Kidney (tissue), 14 donors: ENCODE measurements around the gene C4orf36. TPM values are rescaled to one million over a fixed set of nuclear protein-coding genes. Genes with fewer than 3 reads are reported as not detected.

Source experiments
- DNase-seq, 5 donors: peaks; one replicate each; pipeline ENCODE4 v3.0.0-alpha.2; 2013 to 2020
- FAIRE-seq: peaks from 2 replicates; lab custom pipeline; 2012; peaks lifted over from hg19 to GRCh38; lab: Jason Lieb, UNC
- H3K27ac ChIP-seq, 2 donors: one replicate each; pipeline ENCODE4 v1.7.0; 2013; ENCODE audit warnings: low read depth in 2 of 2, low read length in 2 of 2, inconsistent platforms in 1 of 2
- H3K27me3 ChIP-seq: one replicate; pipeline ENCODE4 v1.7.1; 2013; ENCODE audit warnings: low read length, inconsistent platforms; ENCODE audit not compliant: control insufficient read depth, insufficient read depth
- H3K36me3 ChIP-seq, 3 donors: one replicate each; pipeline versions ENCODE4 v1.7.0 to v1.7.1; 2013; ENCODE audit warnings: low read length in 3 of 3, control low read depth in 1 of 3, inconsistent platforms in 1 of 3; ENCODE audit not compliant: insufficient read depth in 3 of 3, control insufficient read depth in 2 of 3
- H3K4me1 ChIP-seq, 3 donors: one replicate each; pipeline versions ENCODE4 v1.7.0 to v1.7.1; 2013; ENCODE audit warnings: low read length in 3 of 3, inconsistent platforms in 1 of 3, low read depth in 1 of 3; ENCODE audit not compliant: control insufficient read depth in 2 of 3, insufficient read depth in 2 of 3
- H3K4me3 ChIP-seq, 3 donors: one replicate each; pipeline versions ENCODE4 v1.7.0 to v1.8.1; 2013; ENCODE audit warnings: low read length in 3 of 3, control low read depth in 1 of 3, inconsistent platforms in 1 of 3
- H3K9ac ChIP-seq, 3 donors: one replicate each; pipeline versions ENCODE4 v1.7.0 to v1.7.1; 2013; ENCODE audit warnings: low read length in 3 of 3, control low read depth in 1 of 3, inconsistent platforms in 1 of 3
- H3K9me3 ChIP-seq, 3 donors: one replicate each; pipeline versions ENCODE4 v1.7.0 to v1.7.1; 2013; ENCODE audit warnings: low read length in 3 of 3, control low read depth in 1 of 3, inconsistent platforms in 1 of 3; ENCODE audit not compliant: control insufficient read depth in 2 of 3, insufficient read depth in 1 of 3
- CTCF ChIP-seq: IDR thresholded peaks from 3 replicates; pipeline ENCODE4 v1.5.1; 2012; ENCODE audit warnings: mild to moderate bottlenecking, moderate library complexity, borderline replicate concordance; ENCODE audit not compliant: insufficient read depth; ENCODE audit errors: extremely low read depth
- intact Hi-C: fragments of 100-400 bp; cut with DNase I; formaldehyde crosslinking; loops from one replicate; pipeline ENCODE4 v1.11.1; 2022
- polyA plus RNA-seq: library from polyadenylated mRNA; stranded (reverse); fragments of 350-450 nt; fragmentation: Illumina TruSeq; extraction: RNeasy Lipid Tissue Mini Kit (QIAGEN cat#74804); gene quantifications from one replicate; pipeline ENCODE4 v1.2.3, GENCODE V29; 2014; ENCODE audit warnings: low read depth, low replicate concordance; ENCODE audit not compliant: insufficient read depth
- total RNA-seq: library from RNA; stranded (reverse); fragmentation: NEBNext Ultra II Directional; extraction: Animal tissue kit (Norgen Biotek cat#: 25700); gene quantifications from one replicate; pipeline ENCODE4 v1.2.1, GENCODE V29; 2021
- donor health status: control.
- donor health status: control.
- donor health status: control.
- donor health status: control.
- donor health status: control.
- donor health status: DM: yes; HTN: yes; CAD: no.
- donor health status: Normal renal cell carcinoma (clear cell type).

The C4orf36 gene
- total and polyA plus RNA-seq, 2 donors from 2014 or later, result 2.0 TPM; not detected in 1

GRCh38 chr4:86921608-86922252 is 29.5 kb upstream of the C4orf36 start:
- H3K4me3 ChIP-seq, result no peak overlapping the region
- H3K27ac ChIP-seq, result no peak overlapping the region
- no peaks in the 10 kb centered on the region for H3K9me3 ChIP-seq
- H3K27me3 ChIP-seq, result no peaks in the 10 kb centered on the region
- no peaks in the 10 kb centered on the region for H3K36me3 ChIP-seq
- H3K9ac ChIP-seq, result no peak overlapping the region
- H3K4me1 ChIP-seq, result no peaks in the 10 kb centered on the region
- no peak for TF ChIP-seq CTCF
- intact Hi-C loops, result no loop called here
- FAIRE-seq, result no peak
- DNase-seq, result no peak

- no peak for DNase-seq
- Histone ChIP-seq H3K27me3 (no peaks in the 10 kb centered on the region), H3K9me3 (no peaks in the 10 kb centered on the region), H3K9ac (no peak overlapping the region), H3K27ac (no peak overlapping the region), H3K4me3 (no peak overlapping the region), H3K4me1 (no peaks in the 10 kb centered on the region), H3K36me3 (no peaks in the 10 kb centered on the region)
- no peak for TF ChIP-seq CTCF
- intact Hi-C loops, result loop anchor here (10.0 kb wide), 1 partner anchor 315 kb away; no protein-coding TSS in a partner anchor
- no peak for FAIRE-seq
Measured at GRCh38 chr4:86919561-86920223, 27.5 kb upstream of the C4orf36 start.

GRCh38 chr4:86918539-86919072 is 26.4 kb upstream of the C4orf36 start:
- Histone ChIP-seq H3K9ac (no peak overlapping the region), H3K36me3 (no peaks in the 10 kb centered on the region), H3K9me3 (no peaks in the 10 kb centered on the region), H3K4me3 (no peak overlapping the region), H3K27ac (no peak overlapping the region), H3K27me3 (no peaks in the 10 kb centered on the region), H3K4me1 (no peaks in the 10 kb centered on the region)
- no peak for FAIRE-seq
- intact Hi-C loops, result loop anchor here (10.0 kb wide), 1 partner anchor 316 kb away; no protein-coding TSS in a partner anchor
- no peak for DNase-seq
- no peak for TF ChIP-seq CTCF
